ENCODE data around the gene PHF3. TPM values are rescaled to one million over a fixed set of nuclear protein-coding genes. Genes with fewer than 3 reads are reported as not detected.

The PHF3 gene
- total RNA-seq, 2 experiments from 2014 or later = 45.8 to 47.6 TPM

- Mint-ChIP-seq H3K27me3 (ENCODE audit: low read depth) (no peaks in the 10 kb centered on the region), H3K4me3 (no peak overlapping the region), H3K4me1 (ENCODE audit: low read depth) (no peaks in the 10 kb centered on the region), H3K27ac (no peak overlapping the region), H3K9me3 (peaks cover 12% of the 10 kb centered on the region), H3K36me3 (ENCODE audit: low read depth) (peaks cover 10% of the 10 kb centered on the region)
- DNase-seq = no peak
- intact Hi-C loops (cut with micrococcal nuclease) = no loop called here
- CTCF ChIA-PET = interaction anchor here (2.5 kb wide), 1 partner anchor 159 kb away, joined by 8 read pairs; no protein-coding TSS in a partner anchor
Observed at GRCh38 chr6:63757826-63758225, 122.2 kb downstream of the PHF3 start.

- no peaks in the 10 kb centered on the region for H3K27me3 Mint-ChIP-seq (ENCODE audit: low read depth)
- intact Hi-C loops (cut with micrococcal nuclease) = no loop called here
- no peak overlapping the region for H3K4me3 Mint-ChIP-seq
- H3K27ac Mint-ChIP-seq = no peak overlapping the region
- CTCF ChIA-PET = interaction anchor here (0.6 to 2.5 kb wide), 2 partner anchors 161 to 231 kb away, joined by 4 to 8 read pairs; no protein-coding TSS in a partner anchor
- peaks cover 12% of the 10 kb centered on the region for H3K9me3 Mint-ChIP-seq
- no peak for DNase-seq
- H3K4me1 Mint-ChIP-seq (ENCODE audit: low read depth) = no peaks in the 10 kb centered on the region
- H3K36me3 Mint-ChIP-seq (ENCODE audit: low read depth) = peaks cover 10% of the 10 kb centered on the region
Observed at GRCh38 chr6:63759605-63760105, 124.1 kb downstream of the PHF3 start.

- Mint-ChIP-seq H3K27ac (no peak overlapping the region), H3K4me3 (no peak overlapping the region), H3K9me3 (peaks cover 12% of the 10 kb centered on the region), H3K4me1 (ENCODE audit: low read depth) (no peaks in the 10 kb centered on the region), H3K36me3 (ENCODE audit: low read depth) (peaks cover 10% of the 10 kb centered on the region), H3K27me3 (ENCODE audit: low read depth) (no peaks in the 10 kb centered on the region)
- CTCF ChIA-PET = no interaction called here
- no peak for DNase-seq
- intact Hi-C loops (cut with micrococcal nuclease) = no loop called here
Observed at GRCh38 chr6:63760199-63760598, 124.6 kb downstream of the PHF3 start.

- Mint-ChIP-seq H3K9me3 (peaks cover 2% of the 10 kb centered on the region), H3K4me3 (no peak overlapping the region), H3K36me3 (ENCODE audit: low read depth) (no peaks in the 10 kb centered on the region), H3K4me1 (ENCODE audit: low read depth) (no peaks in the 10 kb centered on the region), H3K27ac (no peak overlapping the region), H3K27me3 (ENCODE audit: low read depth) (no peaks in the 10 kb centered on the region)
- CTCF ChIA-PET = interaction anchor here (0.6 to 4.1 kb wide), 14 partner anchors 9 to 468 kb away, joined by 3 to 85 read pairs (median 4); no protein-coding TSS in a partner anchor
- no peak for DNase-seq
- intact Hi-C loops (cut with micrococcal nuclease) = loop anchor here (1.0 kb wide), 3 partner anchors 166 to 412 kb away; no protein-coding TSS in a partner anchor
Observed at GRCh38 chr6:63764318-63764916, 128.8 kb downstream of the PHF3 start.

Other genes with a start within 250 kb of the PHF3 start
- 10 to 100 TPM; 46.8 to 51.9 TPM for gene PTP4A1, start 63.3 kb upstream of the PHF3 start, total RNA-seq

All from activated naive CD4-positive, alpha-beta T cell treated with anti-CD3 and anti-CD28 coated beads for 36 hours (primary cell).